SK-N-SH (cell line): ENCODE results near the gene PSME2. TPM values are rescaled to one million over a fixed set of nuclear protein-coding genes. Genes with fewer than 3 reads are reported as not detected.

Experiments
- CTCF ChIA-PET: fragments of 300-600, 350-600 bp; formaldehyde crosslinking; extraction: SDS; loops from one replicate; lab custom pipeline; 2021; lab: Yijun Ruan, JAX
- POLR2A ChIA-PET: fragments of 350-600 bp; sonication (Branson Sonifier 250); formaldehyde crosslinking; extraction: SDS; loops from one replicate; lab custom pipeline; 2020; ENCODE audit warnings: antibody characterized with exemption, inconsistent platforms; lab: Yijun Ruan, JAX
- DNase-seq: peaks from one replicate; pipeline ENCODE4 v3.0.0; 2012
- H2AFZ ChIP-seq: fragments of 200-600 bp; sonication (generic); 2 replicates; pipeline ENCODE4 v1.8.1; 2016; ENCODE audit warnings: antibody characterized with exemption, mild to moderate bottlenecking, low read depth
- H3F3A ChIP-seq: fragments of 200-600 bp; sonication (generic); replicated peaks from 2 replicates; pipeline ENCODE3; 2016; ENCODE audit warnings: antibody characterized with exemption, mild to moderate bottlenecking; ENCODE audit not compliant: insufficient read depth
- H3K27ac ChIP-seq, 2 experiments: fragments of 200-500 bp in 1 of 2; fragments of 200-600 bp in 1 of 2; sonication (Bioruptor generic) in 1 of 2; sonication (generic), shearing (Covaris generic) in 1 of 2; 2 replicates each; pipeline versions ENCODE4 v1.5.1 to v1.6.1; 2014 to 2016; ENCODE audit warnings: low read depth in 2 of 2, inconsistent platforms in 1 of 2, low read length in 1 of 2, mild to moderate bottlenecking in 1 of 2, mixed read lengths in 1 of 2
- H3K27me3 ChIP-seq: fragments of 200-600 bp; sonication (generic), shearing (Covaris generic); 2 replicates; pipeline ENCODE4 v1.6.1; 2016; ENCODE audit warnings: mixed run types; ENCODE audit not compliant: insufficient read depth
- H3K36me3 ChIP-seq, 2 experiments: fragments of 200-500 bp in 1 of 2; fragments of 200-600 bp in 1 of 2; sonication (Bioruptor generic) in 1 of 2; sonication (generic) in 1 of 2; replicated peaks in 1 of 2; 2 replicates each; pipeline versions ENCODE3 to v1.5.1; 2014 to 2016; ENCODE audit warnings: low read length in 1 of 2, mild to moderate bottlenecking in 1 of 2; ENCODE audit not compliant: insufficient read depth in 2 of 2, control insufficient read depth in 1 of 2
- H3K4me1 ChIP-seq, 2 experiments: fragments of 200-500 bp in 1 of 2; fragments of 200-600 bp in 1 of 2; sonication (Bioruptor generic) in 1 of 2; sonication (generic), shearing (Covaris generic) in 1 of 2; 2 replicates each; pipeline versions ENCODE4 v1.5.1 to v1.6.1; 2014 to 2016; ENCODE audit warnings: low read depth in 1 of 2, low read length in 1 of 2, mixed run types in 1 of 2; ENCODE audit not compliant: insufficient read depth in 2 of 2, control insufficient read depth in 1 of 2
- H3K4me2 ChIP-seq: fragments of 200-600 bp; sonication (generic), shearing (Covaris generic); 2 replicates; pipeline ENCODE4 v1.6.1; 2017; ENCODE audit warnings: mixed run types
- H3K4me3 ChIP-seq, 2 experiments: fragments of 200-500 bp in 1 of 2; fragments of 200-600 bp in 1 of 2; sonication (Bioruptor generic) in 1 of 2; sonication (generic), shearing (Covaris generic) in 1 of 2; 2 replicates each; pipeline versions ENCODE4 v1.5.1 to v1.8.1; 2014 to 2016; ENCODE audit warnings: low read depth in 2 of 2, inconsistent platforms in 1 of 2, low read length in 1 of 2, mild to moderate bottlenecking in 1 of 2, mixed read lengths in 1 of 2, moderate library complexity in 1 of 2
- H3K79me2 ChIP-seq: fragments of 200-600 bp; sonication (generic); 2 replicates; pipeline ENCODE4 v1.8.1; 2017; ENCODE audit warnings: mild to moderate bottlenecking; ENCODE audit not compliant: insufficient read depth
- H3K9ac ChIP-seq: fragments of 200-600 bp; sonication (generic); 2 replicates; pipeline ENCODE4 v1.6.1; 2017; ENCODE audit warnings: mixed run types
- H3K9me2 ChIP-seq: fragments of 200-600 bp; sonication (generic); 2 replicates; pipeline ENCODE4 v1.6.1; 2017; ENCODE audit warnings: mixed run types
- H3K9me3 ChIP-seq: fragments of 200-600 bp; sonication (generic); 2 replicates; pipeline ENCODE4 v1.6.1; 2017; ENCODE audit warnings: mixed run types, mild to moderate bottlenecking, moderate library complexity
- H4K20me1 ChIP-seq: fragments of 200-600 bp; sonication (generic); 2 replicates; pipeline ENCODE4 v1.6.1; 2017; ENCODE audit warnings: mild to moderate bottlenecking, mixed run types; ENCODE audit not compliant: insufficient read depth
- CHD2 ChIP-seq: fragments of 150-350 bp; IDR thresholded peaks from 2 replicates; pipeline ENCODE4 v1.6.1; 2018; ENCODE audit warnings: low read length; ENCODE audit not compliant: partially characterized antibody
- ELF1 ChIP-seq: IDR thresholded peaks from 2 replicates; pipeline ENCODE4 v1.4.0; 2012
- FOSL2 ChIP-seq: IDR thresholded peaks from 2 replicates; pipeline ENCODE4 v1.4.0; 2012; ENCODE audit warnings: low read depth, mild to moderate bottlenecking, moderate library complexity, borderline replicate concordance
- FOXJ3 ChIP-seq: sonication (generic); formaldehyde crosslinking; IDR thresholded peaks from 2 replicates; pipeline ENCODE4 v1.5.1; 2020; ENCODE audit warnings: mild to moderate bottlenecking, missing genetic modification reagents
- MEF2A ChIP-seq: IDR thresholded peaks from 2 replicates; pipeline ENCODE4 v1.4.0; 2012; ENCODE audit warnings: low read depth, borderline replicate concordance
- MXI1 ChIP-seq: IDR thresholded peaks from 2 replicates; pipeline ENCODE4 v1.6.1; 2012; ENCODE audit warnings: mild to moderate bottlenecking, low read depth, low read length, improper control_type of control experiment
- POLR2AphosphoS5 ChIP-seq: IDR thresholded peaks from 2 replicates; pipeline ENCODE4 v1.6.1; 2012; ENCODE audit warnings: low read depth, low read length
- RAD21 ChIP-seq: IDR thresholded peaks from 2 replicates; pipeline ENCODE4 v1.6.1; 2012; ENCODE audit warnings: mild to moderate bottlenecking, low read length
- RCOR1 ChIP-seq: fragments of 150-350 bp; IDR thresholded peaks from 2 replicates; pipeline ENCODE4 v1.6.1; 2017; ENCODE audit warnings: antibody characterized with exemption, low read length
- RXRA ChIP-seq: IDR thresholded peaks from 2 replicates; pipeline ENCODE4 v1.4.0; 2012; ENCODE audit warnings: low read depth, mild to moderate bottlenecking, borderline replicate concordance
- SIN3A ChIP-seq: IDR thresholded peaks from 2 replicates; pipeline ENCODE4 v1.6.1; 2012; ENCODE audit warnings: low read depth, mild to moderate bottlenecking, low read length, moderate library complexity, borderline replicate concordance
- TAF1 ChIP-seq: IDR thresholded peaks from 2 replicates; pipeline ENCODE4 v1.6.1; 2012; ENCODE audit warnings: low read depth, mild to moderate bottlenecking, low read length, moderate library complexity, borderline replicate concordance
- WGBS: methylation state at CpG from one replicate; pipeline ENCODE4 v1.1.6; 2017; ENCODE audit warnings: low lambda C conversion rate; 5-methylcytosine and 5-hydroxymethylcytosine counted together
- polyA plus RNA-seq, 3 experiments: library from polyadenylated mRNA; depleted of rRNA; stranded (reverse); fragments of >200 nt; gene quantifications; 2 replicates each; pipeline ENCODE4 v1.2.3, GENCODE V29; 2012
- TF ChIP-seq, protein P1 (sequence below): IDR thresholded peaks from 2 replicates; pipeline ENCODE4; 2012
- TF ChIP-seq, protein P2 (sequence below): IDR thresholded peaks from 2 replicates; pipeline ENCODE4 v1.4.0; 2012; ENCODE audit warnings: low read depth, borderline replicate concordance
- TF ChIP-seq, protein P3 (sequence below): fragments of 150-350 bp; IDR thresholded peaks from 2 replicates; pipeline ENCODE4 v1.6.1; 2017; ENCODE audit warnings: antibody characterized with exemption, low read length, low read depth, borderline replicate concordance
- TF ChIP-seq, protein P4 (sequence below): IDR thresholded peaks from 2 replicates; pipeline ENCODE4 v1.4.0; 2012; ENCODE audit warnings: low read depth

Gene PSME2
- polyA plus RNA-seq, 1 of the 3 experiments (the other 2 are of a cell fraction): 147 TPM

DNA sequence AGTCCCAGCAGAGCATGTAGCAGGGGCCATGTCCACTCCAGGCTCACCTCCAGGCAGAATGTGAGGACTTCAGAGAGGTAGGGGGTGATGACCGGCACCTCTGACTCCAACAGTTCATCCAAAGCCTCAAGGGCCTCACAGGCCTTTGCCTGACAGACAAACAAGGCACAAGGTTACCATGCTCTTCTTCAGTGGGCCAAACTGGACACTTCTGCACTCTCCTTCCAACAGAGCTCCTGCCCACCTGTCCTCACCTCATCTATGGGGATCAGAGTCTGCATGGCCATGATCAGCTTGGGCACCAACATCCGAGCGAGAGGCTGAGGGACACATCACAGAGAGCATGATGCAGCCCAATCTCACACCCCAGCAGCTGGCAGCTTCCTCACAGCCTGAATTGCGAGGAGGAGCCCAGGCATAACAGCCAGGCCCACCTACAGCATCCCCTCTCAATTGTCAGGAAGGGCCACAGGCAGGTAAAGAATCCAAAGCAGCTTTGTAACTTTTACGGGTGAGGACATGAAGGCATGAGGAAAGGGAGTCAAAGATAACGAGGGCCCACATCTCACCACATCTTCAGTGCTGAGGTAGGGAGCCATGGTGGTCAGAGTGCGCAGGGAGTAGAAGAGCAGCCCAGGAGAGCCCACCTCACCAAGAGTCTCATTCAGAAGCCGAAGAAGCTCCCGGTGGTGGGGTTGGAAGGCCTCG, 40.6 kb upstream of the PSME2 start:
- Histone ChIP-seq H3K4me1 (peaks cover 9 to 21% of the 10 kb centered on the region in 2 experiments), H3F3A (peaks cover 13% of the 10 kb centered on the region), H3K4me2 (peak overlapping the region; percentile 98; the same call in 1 of the 2 replicates), H3K27ac (no peak overlapping the region; a peak in 1 of 4 replicates), H4K20me1 (no peaks in the 10 kb centered on the region), H3K4me3 (peak overlapping the region in 1 of 2 experiments; percentile 96; a peak in 3 of 4 replicates), H3K9ac (no peak overlapping the region), H3K36me3 (peaks cover 23 to 69% of the 10 kb centered on the region in 2 experiments), H3K9me2 (no peaks in the 10 kb centered on the region), H3K79me2 (peaks cover 27% of the 10 kb centered on the region), H3K27me3 (no peaks in the 10 kb centered on the region), H2AFZ (no peak overlapping the region), H3K9me3 (no peaks in the 10 kb centered on the region)
- CTCF ChIA-PET: interaction anchor here (1.4 to 2.6 kb wide), 5 partner anchors 9 to 78 kb away, joined by 3 to 14 read pairs (median 7); partner anchors contain the start of genes IRF9, MDP1 and TM9SF1
- no peak for DNase-seq
- 86% methylated on average over 10 of the region's 10 CpGs for WGBS
- TF ChIP-seq MEF2A (no peak), ELF1 (no peak), RXRA (no peak), FOSL2 (no peak), POLR2AphosphoS5 (no peak), RCOR1 (no peak), MXI1 (no peak)
- TF ChIP-seq, protein P1, sequence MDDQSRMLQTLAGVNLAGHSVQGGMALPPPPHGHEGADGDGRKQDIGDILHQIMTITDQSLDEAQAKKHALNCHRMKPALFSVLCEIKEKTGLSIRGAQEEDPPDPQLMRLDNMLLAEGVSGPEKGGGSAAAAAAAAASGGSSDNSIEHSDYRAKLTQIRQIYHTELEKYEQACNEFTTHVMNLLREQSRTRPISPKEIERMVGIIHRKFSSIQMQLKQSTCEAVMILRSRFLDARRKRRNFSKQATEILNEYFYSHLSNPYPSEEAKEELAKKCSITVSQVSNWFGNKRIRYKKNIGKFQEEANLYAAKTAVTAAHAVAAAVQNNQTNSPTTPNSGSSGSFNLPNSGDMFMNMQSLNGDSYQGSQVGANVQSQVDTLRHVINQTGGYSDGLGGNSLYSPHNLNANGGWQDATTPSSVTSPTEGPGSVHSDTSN: no peak
- TF ChIP-seq, protein P2, sequence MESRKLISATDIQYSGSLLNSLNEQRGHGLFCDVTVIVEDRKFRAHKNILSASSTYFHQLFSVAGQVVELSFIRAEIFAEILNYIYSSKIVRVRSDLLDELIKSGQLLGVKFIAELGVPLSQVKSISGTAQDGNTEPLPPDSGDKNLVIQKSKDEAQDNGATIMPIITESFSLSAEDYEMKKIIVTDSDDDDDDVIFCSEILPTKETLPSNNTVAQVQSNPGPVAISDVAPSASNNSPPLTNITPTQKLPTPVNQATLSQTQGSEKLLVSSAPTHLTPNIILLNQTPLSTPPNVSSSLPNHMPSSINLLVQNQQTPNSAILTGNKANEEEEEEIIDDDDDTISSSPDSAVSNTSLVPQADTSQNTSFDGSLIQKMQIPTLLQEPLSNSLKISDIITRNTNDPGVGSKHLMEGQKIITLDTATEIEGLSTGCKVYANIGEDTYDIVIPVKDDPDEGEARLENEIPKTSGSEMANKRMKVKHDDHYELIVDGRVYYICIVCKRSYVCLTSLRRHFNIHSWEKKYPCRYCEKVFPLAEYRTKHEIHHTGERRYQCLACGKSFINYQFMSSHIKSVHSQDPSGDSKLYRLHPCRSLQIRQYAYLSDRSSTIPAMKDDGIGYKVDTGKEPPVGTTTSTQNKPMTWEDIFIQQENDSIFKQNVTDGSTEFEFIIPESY: no peak
- POLR2A ChIA-PET: interaction anchor here (1.1 to 3.2 kb wide), 2 partner anchors 10 to 13 kb away, joined by 4 to 10 read pairs; no protein-coding TSS in a partner anchor

DNA sequence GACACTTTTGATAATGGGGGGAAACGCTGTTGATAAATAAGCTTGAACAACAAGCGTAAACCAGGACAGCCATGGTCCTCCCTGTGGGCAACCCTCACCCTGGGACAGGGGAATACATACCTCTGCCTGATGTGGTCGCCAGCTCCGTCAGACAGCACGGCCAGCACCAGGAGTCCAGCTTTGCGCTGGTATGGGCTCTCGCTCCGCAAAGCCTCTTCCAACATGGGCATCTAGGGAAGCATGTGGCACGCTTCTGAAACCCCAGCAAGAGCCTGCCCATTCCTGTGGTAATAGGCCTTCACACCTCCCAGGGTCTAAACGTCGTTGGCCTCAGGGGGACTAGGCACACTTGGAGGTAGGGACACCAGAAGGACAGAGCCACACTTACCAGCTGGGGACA, 39.3 kb upstream of the PSME2 start:
- Histone ChIP-seq H3K36me3 (peaks cover 21 to 77% of the 10 kb centered on the region in 2 experiments), H3K4me3 (no peak overlapping the region), H3F3A (peaks cover 15% of the 10 kb centered on the region), H3K9me2 (no peaks in the 10 kb centered on the region), H3K9ac (no peak overlapping the region), H3K4me2 (no peak overlapping the region), H3K27me3 (no peaks in the 10 kb centered on the region), H4K20me1 (no peaks in the 10 kb centered on the region), H3K27ac (no peak overlapping the region), H3K4me1 (peaks cover 9 to 21% of the 10 kb centered on the region in 2 experiments), H3K79me2 (peaks cover 19% of the 10 kb centered on the region), H2AFZ (no peak overlapping the region), H3K9me3 (no peaks in the 10 kb centered on the region)
- POLR2A ChIA-PET: interaction anchor here (1.4 kb wide), 1 partner anchor 14 kb away, joined by 4 read pairs; the partner anchor contains the start of gene REC8
- 96% methylated on average over 7 of the region's 11 CpGs for WGBS
- CTCF ChIA-PET: interaction anchor here (0.7 to 3.8 kb wide), 7 partner anchors 10 to 77 kb away, joined by 3 to 16 read pairs (median 4); partner anchors contain the start of genes IRF9, MDP1 and TM9SF1
- TF ChIP-seq, protein P3, sequence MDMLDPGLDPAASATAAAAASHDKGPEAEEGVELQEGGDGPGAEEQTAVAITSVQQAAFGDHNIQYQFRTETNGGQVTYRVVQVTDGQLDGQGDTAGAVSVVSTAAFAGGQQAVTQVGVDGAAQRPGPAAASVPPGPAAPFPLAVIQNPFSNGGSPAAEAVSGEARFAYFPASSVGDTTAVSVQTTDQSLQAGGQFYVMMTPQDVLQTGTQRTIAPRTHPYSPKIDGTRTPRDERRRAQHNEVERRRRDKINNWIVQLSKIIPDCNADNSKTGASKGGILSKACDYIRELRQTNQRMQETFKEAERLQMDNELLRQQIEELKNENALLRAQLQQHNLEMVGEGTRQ: no peak
- TF ChIP-seq, protein P2: no peak
- no peak for TF ChIP-seq RAD21
- no peak for TF ChIP-seq ELF1
- TF ChIP-seq SIN3A: no peak
- no peak for TF ChIP-seq TAF1
- TF ChIP-seq MEF2A: no peak
- no peak for TF ChIP-seq CHD2
- no peak for TF ChIP-seq FOXJ3 (CRISPR knock-in tag)
- TF ChIP-seq, protein P4, sequence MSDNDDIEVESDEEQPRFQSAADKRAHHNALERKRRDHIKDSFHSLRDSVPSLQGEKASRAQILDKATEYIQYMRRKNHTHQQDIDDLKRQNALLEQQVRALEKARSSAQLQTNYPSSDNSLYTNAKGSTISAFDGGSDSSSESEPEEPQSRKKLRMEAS: no peak
- no peak for DNase-seq
